ENCODE measurements around the gene MVD. TPM values are rescaled to one million over a fixed set of nuclear protein-coding genes. Genes with fewer than 3 reads are reported as not detected.

The MVD gene
- total and polyA plus RNA-seq, 3 experiments from 2014 or later: 25.6 to 59.7 (median 58.0) TPM

GRCh38 chr16:88616736-88617135, 46.2 kb downstream of the MVD start:
- Histone ChIP-seq H3K4me1 (ENCODE audit: insufficient read depth, low read length) (peaks cover 32% of the 10 kb centered on the region), H3K27me3 (ENCODE audit: insufficient read depth, low read length, poor library complexity, severe bottlenecking) (no peaks in the 10 kb centered on the region), H3K27ac (ENCODE audit: low read depth, low read length) (no peak overlapping the region), H3K4me3 (ENCODE audit: low read length) (no peak overlapping the region), H3K36me3 (ENCODE audit: insufficient read depth, low read length) (peaks cover 16% of the 10 kb centered on the region), H3K9me3 (ENCODE audit: low read length) (no peaks in the 10 kb centered on the region)
- DNase-seq: no peak
- Mint-ChIP-seq H3K4me3 (no peak overlapping the region), H3K9me3 (peaks cover 0 to 2% (median 2%) of the 10 kb centered on the region in 5 donors), H3K27me3 (peaks cover 0 to 4% of the 10 kb centered on the region in 2 donors), H3K36me3 (peaks cover 0 to 72% (median 14%) of the 10 kb centered on the region in 3 donors), H3K27ac (peak overlapping the region; percentile 48 to 100 (median 100)), H3K4me1 (peaks cover 30 to 61% (median 51%) of the 10 kb centered on the region in 3 donors)
- ChIA-PET POLR2A (interaction anchor here (0.6 kb wide), 1 partner anchor 51 kb away, joined by 3 read pairs; no protein-coding TSS in a partner anchor), CTCF (interaction anchor here (0.8 to 1.5 kb wide), 2 partner anchors 17 to 69 kb away, joined by 3 read pairs; no protein-coding TSS in a partner anchor)

DNA sequence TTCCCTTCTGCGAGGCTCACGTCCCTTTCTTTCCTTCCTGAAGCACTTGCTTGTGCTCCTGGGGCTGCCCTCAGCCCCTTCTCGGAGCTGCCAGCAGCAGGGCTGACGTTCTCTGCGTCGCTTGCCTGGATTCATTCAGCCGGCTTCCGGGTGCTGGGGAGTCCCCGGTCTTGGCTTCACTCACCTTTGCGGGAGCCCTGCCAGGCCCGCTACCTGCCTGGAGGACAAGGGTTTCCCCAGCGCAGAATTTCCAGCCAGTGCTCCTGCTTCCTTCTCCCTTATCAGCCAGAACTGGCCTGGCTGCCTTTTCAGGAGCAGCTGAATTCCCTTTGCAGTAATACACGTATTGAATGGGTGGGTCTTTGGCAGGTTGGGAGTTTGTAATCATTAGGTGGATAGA, 46.6 kb downstream of the MVD start:
- Mint-ChIP-seq H3K27ac (peak overlapping the region in 7 of 8 donors; percentile 48 to 100 (median 100)), H3K27me3 (peaks cover 0 to 4% of the 10 kb centered on the region in 2 donors), H3K4me3 (peak overlapping the region in 1 of 7 donors; percentile 35), H3K36me3 (peaks cover 0 to 73% (median 14%) of the 10 kb centered on the region in 3 donors), H3K9me3 (peaks cover 0 to 2% (median 2%) of the 10 kb centered on the region in 5 donors), H3K4me1 (peaks cover 30 to 58% (median 51%) of the 10 kb centered on the region in 3 donors)
- Histone ChIP-seq H3K27me3 (ENCODE audit: insufficient read depth, low read length, poor library complexity, severe bottlenecking) (no peaks in the 10 kb centered on the region), H3K27ac (ENCODE audit: low read depth, low read length) (no peak overlapping the region), H3K9me3 (ENCODE audit: low read length) (no peaks in the 10 kb centered on the region), H3K4me1 (ENCODE audit: insufficient read depth, low read length) (peaks cover 29% of the 10 kb centered on the region), H3K36me3 (ENCODE audit: insufficient read depth, low read length) (peaks cover 18% of the 10 kb centered on the region), H3K4me3 (ENCODE audit: low read length) (no peak overlapping the region)
- ChIA-PET POLR2A (interaction anchor here (0.6 kb wide), 1 partner anchor 51 kb away, joined by 3 read pairs; no protein-coding TSS in a partner anchor), CTCF (interaction anchor here (1.5 kb wide), 1 partner anchor 17 kb away, joined by 3 read pairs; no protein-coding TSS in a partner anchor)
- no peak for DNase-seq

GRCh38 chr16:88614818-88615580, 47.9 kb downstream of the MVD start:
- Mint-ChIP-seq H3K36me3 (peaks cover 0 to 79% (median 16%) of the 10 kb centered on the region in 3 donors), H3K27ac (peak overlapping the region; percentile 59 to 99 (median 84)), H3K4me1 (peaks cover 21 to 48% (median 41%) of the 10 kb centered on the region in 3 donors), H3K9me3 (peaks cover 0 to 1% (median 1%) of the 10 kb centered on the region in 5 donors), H3K4me3 (no peak overlapping the region), H3K27me3 (peaks cover 0 to 2% of the 10 kb centered on the region in 2 donors)
- H3K27ac ChIP-seq (ENCODE audit: low read depth, low read length): no peak overlapping the region
- H3K4me1 ChIP-seq (ENCODE audit: insufficient read depth, low read length): peaks cover 20% of the 10 kb centered on the region
- CTCF ChIA-PET: no interaction called here
- POLR2A ChIA-PET: no interaction called here
- H3K36me3 ChIP-seq (ENCODE audit: insufficient read depth, low read length): peaks cover 31% of the 10 kb centered on the region
- no peaks in the 10 kb centered on the region for H3K9me3 ChIP-seq (ENCODE audit: low read length)
- H3K27me3 ChIP-seq (ENCODE audit: insufficient read depth, low read length, poor library complexity, severe bottlenecking): no peaks in the 10 kb centered on the region
- no peak for DNase-seq
- no peak overlapping the region for H3K4me3 ChIP-seq (ENCODE audit: low read length)

- peaks cover 12 to 40% (median 33%) of the 10 kb centered on the region in 3 donors for H3K4me1 Mint-ChIP-seq
- CTCF ChIA-PET: no interaction called here
These were observed 48.7 kb downstream of the MVD start for GRCh38 chr16:88613911-88614817.

GRCh38 chr16:88613293-88613692, 49.6 kb downstream of the MVD start:
- H3K27me3 Mint-ChIP-seq: no peaks in the 10 kb centered on the region
- no peaks in the 10 kb centered on the region for H3K9me3 Mint-ChIP-seq
- H3K9me3 ChIP-seq (ENCODE audit: low read length): no peaks in the 10 kb centered on the region
- H3K36me3 ChIP-seq (ENCODE audit: insufficient read depth, low read length): peaks cover 38% of the 10 kb centered on the region
- H3K4me3 ChIP-seq (ENCODE audit: low read length): no peak overlapping the region
- peaks cover 5% of the 10 kb centered on the region for H3K4me1 ChIP-seq (ENCODE audit: insufficient read depth, low read length)
- ChIA-PET CTCF (interaction anchor here (1.3 kb wide), 1 partner anchor 89 kb away, joined by 6 read pairs; no protein-coding TSS in a partner anchor), POLR2A (no interaction called here)
- no peak overlapping the region for H3K27ac ChIP-seq (ENCODE audit: low read depth, low read length)
- no peak for DNase-seq
- H3K27me3 ChIP-seq (ENCODE audit: insufficient read depth, low read length, poor library complexity, severe bottlenecking): no peaks in the 10 kb centered on the region
- H3K4me1 Mint-ChIP-seq: peaks cover 5 to 31% (median 24%) of the 10 kb centered on the region in 3 donors
- H3K36me3 Mint-ChIP-seq: peaks cover 0 to 78% (median 17%) of the 10 kb centered on the region in 3 donors
- peak overlapping the region in 6 of 8 donors; percentile 32 to 90 (median 66) for H3K27ac Mint-ChIP-seq
- no peak overlapping the region for H3K4me3 Mint-ChIP-seq

More at GRCh38 chr16:88613911-88614817, 48.7 kb downstream of the MVD start:
- Mint-ChIP-seq H3K9me3 (no peaks in the 10 kb centered on the region), H3K36me3 (peaks cover 0 to 79% (median 17%) of the 10 kb centered on the region in 3 donors), H3K27me3 (no peaks in the 10 kb centered on the region), H3K4me3 (no peak overlapping the region), H3K27ac (peak overlapping the region; percentile 54 to 91 (median 78))
- Histone ChIP-seq H3K27me3 (ENCODE audit: insufficient read depth, low read length, poor library complexity, severe bottlenecking) (no peaks in the 10 kb centered on the region), H3K27ac (ENCODE audit: low read depth, low read length) (no peak overlapping the region), H3K4me3 (ENCODE audit: low read length) (no peak overlapping the region), H3K36me3 (ENCODE audit: insufficient read depth, low read length) (peaks cover 33% of the 10 kb centered on the region), H3K4me1 (ENCODE audit: insufficient read depth, low read length) (peaks cover 13% of the 10 kb centered on the region), H3K9me3 (ENCODE audit: low read length) (no peaks in the 10 kb centered on the region)
- POLR2A ChIA-PET: no interaction called here
- DNase-seq: no peak

DNA sequence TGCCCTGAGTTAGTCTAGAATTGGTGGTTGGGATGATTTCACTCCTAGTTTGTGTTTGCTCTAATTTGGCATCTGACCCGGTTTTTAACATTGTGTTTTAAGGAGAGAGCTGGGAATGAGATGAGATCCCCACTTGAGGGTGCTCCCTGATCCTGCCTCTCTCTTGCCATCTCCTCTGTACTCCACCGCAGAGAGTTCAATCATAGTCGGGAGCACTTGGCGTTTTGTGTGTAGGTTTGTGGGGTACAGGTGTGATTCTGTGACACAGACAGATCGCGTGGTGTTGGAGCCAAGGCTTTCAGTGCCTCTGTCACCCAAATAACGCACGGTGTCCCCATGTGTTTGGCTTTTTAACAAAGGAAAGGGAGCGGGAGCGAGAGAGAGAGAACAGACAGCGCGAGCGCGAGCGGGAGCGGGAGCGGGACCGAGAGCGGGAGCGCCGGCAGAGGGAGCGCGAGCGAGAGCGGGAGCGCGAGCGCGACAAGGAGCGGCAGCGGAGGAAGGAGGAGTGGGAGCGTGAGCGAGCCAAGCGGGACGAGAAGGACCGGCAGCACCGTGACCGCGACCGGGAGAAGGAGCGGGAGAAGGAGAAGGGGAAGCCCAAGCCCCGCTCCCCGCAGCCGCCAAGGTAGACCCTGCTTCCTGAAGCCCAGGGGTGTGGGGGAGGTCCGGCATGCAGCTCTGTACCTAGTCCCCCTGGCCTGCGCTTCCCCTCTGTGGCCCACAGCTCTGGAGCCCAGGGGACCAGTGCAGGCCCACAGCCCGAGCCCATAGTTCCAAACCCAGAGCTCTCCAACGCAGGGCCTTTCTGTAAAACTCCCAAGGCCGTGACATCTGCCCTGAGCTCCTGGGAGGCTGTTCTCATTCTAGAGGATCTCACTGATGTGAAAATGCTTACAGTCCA, 51.7 kb downstream of the MVD start:
- peaks cover 9 to 23% (median 19%) of the 10 kb centered on the region in 3 donors for H3K4me1 Mint-ChIP-seq
- ChIA-PET POLR2A (interaction anchor here (1.1 kb wide), 1 partner anchor 8 kb away, joined by 3 read pairs; no protein-coding TSS in a partner anchor), CTCF (no interaction called here)
- H3K27me3 ChIP-seq (ENCODE audit: insufficient read depth, low read length, poor library complexity, severe bottlenecking): no peaks in the 10 kb centered on the region
- H3K27me3 Mint-ChIP-seq: no peaks in the 10 kb centered on the region
- H3K27ac ChIP-seq (ENCODE audit: low read depth, low read length): no peak overlapping the region
- H3K27ac Mint-ChIP-seq: peak overlapping the region in 5 of 8 donors; percentile 33 to 76 (median 57)
- no peak for DNase-seq
- peaks cover 0 to 81% (median 23%) of the 10 kb centered on the region in 3 donors for H3K36me3 Mint-ChIP-seq
- H3K9me3 Mint-ChIP-seq: no peaks in the 10 kb centered on the region
- H3K36me3 ChIP-seq (ENCODE audit: insufficient read depth, low read length): peaks cover 31% of the 10 kb centered on the region
- H3K4me1 ChIP-seq (ENCODE audit: insufficient read depth, low read length): no peaks in the 10 kb centered on the region
- no peaks in the 10 kb centered on the region for H3K9me3 ChIP-seq (ENCODE audit: low read length)
- H3K4me3 Mint-ChIP-seq: peak overlapping the region in 1 of 7 donors; percentile 40
- H3K4me3 ChIP-seq (ENCODE audit: low read length): no peak overlapping the region

DNA sequence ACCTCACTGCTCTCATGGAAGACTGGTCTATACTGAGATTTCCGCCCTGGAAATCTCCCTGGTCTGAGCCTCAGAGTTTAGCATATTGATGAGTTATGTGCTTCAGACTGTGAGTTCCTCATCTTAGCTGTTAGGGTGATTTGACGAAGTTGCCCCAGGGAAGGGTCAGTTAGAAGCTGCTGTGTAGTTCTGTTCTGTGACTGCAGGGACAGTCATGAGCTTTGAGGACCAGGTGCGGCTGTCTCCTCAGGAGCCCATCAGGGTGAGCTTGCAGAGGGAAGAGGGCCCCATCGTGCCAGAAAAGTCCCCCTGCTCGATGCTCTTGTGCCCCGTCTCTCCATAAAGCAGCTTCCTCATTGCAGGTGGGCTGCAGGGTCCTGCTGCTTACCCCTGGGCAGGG, 52.8 kb downstream of the MVD start:
- peak overlapping the region in 4 of 8 donors; percentile 63 to 97 (median 72) for H3K27ac Mint-ChIP-seq
- ChIA-PET POLR2A (interaction anchor here (1.1 kb wide), 1 partner anchor 9 kb away, joined by 3 read pairs; no protein-coding TSS in a partner anchor), CTCF (interaction anchor here (0.6 to 1.0 kb wide), 2 partner anchors 10 to 833 kb away, joined by 3 read pairs; no protein-coding TSS in a partner anchor)
- H3K4me1 Mint-ChIP-seq: peaks cover 8 to 19% (median 19%) of the 10 kb centered on the region in 3 donors
- H3K36me3 Mint-ChIP-seq: peaks cover 0 to 80% (median 20%) of the 10 kb centered on the region in 3 donors
- H3K9me3 Mint-ChIP-seq: no peaks in the 10 kb centered on the region
- H3K4me3 Mint-ChIP-seq: no peak overlapping the region
- H3K4me1 ChIP-seq (ENCODE audit: insufficient read depth, low read length): no peaks in the 10 kb centered on the region
- DNase-seq: no peak
- H3K27me3 Mint-ChIP-seq: no peaks in the 10 kb centered on the region
- no peak overlapping the region for H3K4me3 ChIP-seq (ENCODE audit: low read length)
- H3K27ac ChIP-seq (ENCODE audit: low read depth, low read length): no peak overlapping the region
- H3K27me3 ChIP-seq (ENCODE audit: insufficient read depth, low read length, poor library complexity, severe bottlenecking): no peaks in the 10 kb centered on the region
- no peaks in the 10 kb centered on the region for H3K9me3 ChIP-seq (ENCODE audit: low read length)
- H3K36me3 ChIP-seq (ENCODE audit: insufficient read depth, low read length): peaks cover 31% of the 10 kb centered on the region
